ENCODE data around the gene GNAZ. TPM values are rescaled to one million over a fixed set of nuclear protein-coding genes. Genes with fewer than 3 reads are reported as not detected.
"Not testable (repeated sequence)": the region's sequence is repeated elsewhere in the genome, so short reads cannot be mapped to it uniquely, and the experiment has no call there.

GNAZ gene
- 1 to 10 TPM; 5.8 to 6.1 TPM for total RNA-seq
- 1 to 10 TPM in 1 of 2 donors, under 1 TPM in 1; 0.84 to 1.4 TPM for polyA plus RNA-seq
- long read RNA-seq, donor 1, partial matches to known transcripts, result 10 of 30 reads
- long read RNA-seq, donor 1, other reads (novel, unspliced or antisense), result 16 of 30 reads
- long read RNA-seq, donor 2, transcript GNAZ-203 (3 exons, 3,333 nt), result major isoform, 9 of 10 reads
- long read RNA-seq, donor 2, partial matches to known transcripts, result 1 of 10 reads
- long read RNA-seq, donor 2, other reads (novel, unspliced or antisense), result 0 of 10 reads

- no peaks in the 10 kb centered on the region for H3K9me3 ChIP-seq (ENCODE audit: control insufficient read depth, low read length)
- no peak within 1 kb of the TSS for H3K27ac ChIP-seq (ENCODE audit: low read depth in 1 of 2, low read length in 2 of 2)
- intact Hi-C loops (cut with DNase I), result loop anchor here in 1 of 2 donors (5.0 kb wide), 1 partner anchor 72 kb away; the partner anchor contains the start of gene RSPH14
- ATAC-seq (ENCODE audit: low FRiP score) (peak; percentile 9), DNase-seq (peak; percentile 47 to 80)
- no peaks in the 10 kb centered on the region for H3K4me1 ChIP-seq (ENCODE audit: control insufficient read depth in 1 of 2, insufficient read depth in 2 of 2, low read length in 2 of 2)
- H3K4me3 ChIP-seq (ENCODE audit: low read length in 2 of 2), result peak within 1 kb of the TSS; percentile 27 to 48
- no peaks in the 10 kb centered on the region for H3K27me3 ChIP-seq (ENCODE audit: control insufficient read depth in 1 of 2, insufficient read depth in 2 of 2, low read length in 1 of 2)
- 4 to 7% methylated on average over 29 to 87 of the region's 87 CpGs for WGBS, 2 donors
- H3K36me3 ChIP-seq (ENCODE audit: control insufficient read depth in 1 of 2, insufficient read depth in 2 of 2, low read length in 1 of 2), result no peaks in the 10 kb centered on the region
Observed at GRCh38 chr22:23070418-23071229, at the start of gene GNAZ. TSS of gene GNAZ (plus strand) at chr22:23070519. CDS start at chr22:23095696, 25,177 bp downstream.

- no peak for DNase-seq
- Histone ChIP-seq H3K4me1 (ENCODE audit: control insufficient read depth in 1 of 2, insufficient read depth in 2 of 2, low read length in 2 of 2) (no peaks in the 10 kb centered on the region), H3K27ac (ENCODE audit: low read depth in 1 of 2, low read length in 2 of 2) (no peak overlapping the region), H3K27me3 (ENCODE audit: control insufficient read depth in 1 of 2, insufficient read depth in 2 of 2, low read length in 1 of 2) (no peaks in the 10 kb centered on the region), H3K4me3 (ENCODE audit: low read length in 2 of 2) (no peak overlapping the region), H3K36me3 (ENCODE audit: control insufficient read depth in 1 of 2, insufficient read depth in 2 of 2, low read length in 1 of 2) (no peaks in the 10 kb centered on the region), H3K9me3 (ENCODE audit: control insufficient read depth, low read length) (no peaks in the 10 kb centered on the region)
- ATAC-seq (ENCODE audit: low FRiP score), result no peak
- intact Hi-C loops (cut with DNase I), result no loop called here
Observed at GRCh38 chr22:23020659-23021293, 49.5 kb upstream of the GNAZ start.

DNA sequence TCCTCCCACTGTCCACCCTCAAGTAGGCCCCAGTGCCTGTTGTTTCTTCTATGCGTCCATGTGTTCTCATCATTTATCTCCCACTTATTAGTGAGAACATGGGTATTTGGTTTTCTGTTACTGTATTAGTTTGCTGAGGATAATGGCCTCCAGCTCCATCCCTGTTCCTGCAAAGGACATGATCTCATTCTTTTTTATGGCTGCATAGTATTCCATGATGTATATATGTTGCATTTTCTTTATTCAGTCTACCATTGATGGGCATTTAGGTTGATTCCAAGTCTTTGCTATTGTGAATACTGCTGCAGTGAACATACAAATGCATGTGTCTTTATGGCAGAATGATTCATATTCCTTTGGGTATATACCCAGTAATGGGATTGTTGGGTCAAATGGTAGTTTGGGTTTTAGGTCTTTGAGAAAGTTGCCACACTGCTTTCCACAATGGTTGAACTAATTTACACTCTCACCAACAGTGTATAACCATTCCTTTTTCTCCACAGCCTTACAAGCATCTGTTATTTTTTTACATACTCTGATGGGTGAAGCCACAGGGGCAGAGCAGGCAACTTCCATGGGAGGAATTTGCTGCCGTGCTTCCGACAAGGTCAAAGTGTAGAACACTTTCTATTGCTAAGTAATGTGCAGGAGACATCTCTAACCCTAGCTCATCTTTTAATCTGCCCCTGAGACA lies 48.5 kb upstream of the GNAZ start:
- ATAC-seq (ENCODE audit: low FRiP score); H3K27ac ChIP-seq (ENCODE audit: low read depth in 1 of 2, low read length in 2 of 2); intact Hi-C loops (cut with DNase I); H3K9me3 ChIP-seq (ENCODE audit: control insufficient read depth, low read length); DNase-seq; H3K36me3 ChIP-seq (ENCODE audit: control insufficient read depth in 1 of 2, insufficient read depth in 2 of 2, low read length in 1 of 2); H3K4me1 ChIP-seq (ENCODE audit: control insufficient read depth in 1 of 2, insufficient read depth in 2 of 2, low read length in 2 of 2); H3K4me3 ChIP-seq (ENCODE audit: low read length in 2 of 2); H3K27me3 ChIP-seq (ENCODE audit: control insufficient read depth in 1 of 2, insufficient read depth in 2 of 2, low read length in 1 of 2): not testable (repeated sequence)
- WGBS, 2 donors, result 37 to 56% methylated on average over 3 of the region's 3 CpGs

GRCh38 chr22:23023294-23023693 lies 47.0 kb upstream of the GNAZ start:
- no peak overlapping the region for H3K27ac ChIP-seq (ENCODE audit: low read depth in 1 of 2, low read length in 2 of 2)
- no peak for DNase-seq
- WGBS, 2 donors, result 63 to 67% methylated on average over 2 of the region's 2 CpGs
- no peak for ATAC-seq (ENCODE audit: low FRiP score)
- no peak overlapping the region for H3K4me3 ChIP-seq (ENCODE audit: low read length in 2 of 2)
- H3K9me3 ChIP-seq (ENCODE audit: control insufficient read depth, low read length), result no peaks in the 10 kb centered on the region
- no peaks in the 10 kb centered on the region for H3K27me3 ChIP-seq (ENCODE audit: control insufficient read depth in 1 of 2, insufficient read depth in 2 of 2, low read length in 1 of 2)
- no peaks in the 10 kb centered on the region for H3K36me3 ChIP-seq (ENCODE audit: control insufficient read depth in 1 of 2, insufficient read depth in 2 of 2, low read length in 1 of 2)
- H3K4me1 ChIP-seq (ENCODE audit: control insufficient read depth in 1 of 2, insufficient read depth in 2 of 2, low read length in 2 of 2), result no peaks in the 10 kb centered on the region
- intact Hi-C loops (cut with DNase I), result no loop called here

- intact Hi-C loops (cut with DNase I), result no loop called here
- ATAC-seq (ENCODE audit: low FRiP score), result no peak
- 89 to 91% methylated on average over 10 of the region's 10 CpGs for WGBS, 2 donors
- no peak for DNase-seq
- Histone ChIP-seq H3K27me3 (ENCODE audit: control insufficient read depth in 1 of 2, insufficient read depth in 2 of 2, low read length in 1 of 2) (no peaks in the 10 kb centered on the region), H3K4me1 (ENCODE audit: control insufficient read depth in 1 of 2, insufficient read depth in 2 of 2, low read length in 2 of 2) (no peaks in the 10 kb centered on the region), H3K36me3 (ENCODE audit: control insufficient read depth in 1 of 2, insufficient read depth in 2 of 2, low read length in 1 of 2) (no peaks in the 10 kb centered on the region), H3K27ac (ENCODE audit: low read depth in 1 of 2, low read length in 2 of 2) (no peak overlapping the region), H3K4me3 (ENCODE audit: low read length in 2 of 2) (no peak overlapping the region), H3K9me3 (ENCODE audit: control insufficient read depth, low read length) (no peaks in the 10 kb centered on the region)
Observed at GRCh38 chr22:23026777-23027176, 43.5 kb upstream of the GNAZ start.

GRCh38 chr22:23027849-23028248 lies 42.5 kb upstream of the GNAZ start:
- ATAC-seq (ENCODE audit: low FRiP score); H3K4me1 ChIP-seq (ENCODE audit: control insufficient read depth in 1 of 2, insufficient read depth in 2 of 2, low read length in 2 of 2); intact Hi-C loops (cut with DNase I): not testable (repeated sequence)

GRCh38 chr22:23029521-23030228 lies 40.6 kb upstream of the GNAZ start:
- Histone ChIP-seq H3K4me3 (ENCODE audit: low read length in 2 of 2) (no peak overlapping the region), H3K36me3 (ENCODE audit: control insufficient read depth in 1 of 2, insufficient read depth in 2 of 2, low read length in 1 of 2) (no peaks in the 10 kb centered on the region), H3K27me3 (ENCODE audit: control insufficient read depth in 1 of 2, insufficient read depth in 2 of 2, low read length in 1 of 2) (no peaks in the 10 kb centered on the region), H3K27ac (ENCODE audit: low read depth in 1 of 2, low read length in 2 of 2) (no peak overlapping the region), H3K4me1 (ENCODE audit: control insufficient read depth in 1 of 2, insufficient read depth in 2 of 2, low read length in 2 of 2) (no peaks in the 10 kb centered on the region), H3K9me3 (ENCODE audit: control insufficient read depth, low read length) (no peaks in the 10 kb centered on the region)
- ATAC-seq (ENCODE audit: low FRiP score) (no peak), DNase-seq (no peak)
- WGBS, 2 donors, result 65 to 70% methylated on average over 9 of the region's 9 CpGs
- intact Hi-C loops (cut with DNase I), result no loop called here

More at GRCh38 chr22:23027849-23028248, 42.5 kb upstream of the GNAZ start:
- not testable (repeated sequence) for H3K9me3 ChIP-seq (ENCODE audit: control insufficient read depth, low read length); H3K4me3 ChIP-seq (ENCODE audit: low read length in 2 of 2); DNase-seq; H3K27ac ChIP-seq (ENCODE audit: low read depth in 1 of 2, low read length in 2 of 2); H3K27me3 ChIP-seq (ENCODE audit: control insufficient read depth in 1 of 2, insufficient read depth in 2 of 2, low read length in 1 of 2); H3K36me3 ChIP-seq (ENCODE audit: control insufficient read depth in 1 of 2, insufficient read depth in 2 of 2, low read length in 1 of 2)

GRCh38 chr22:23031381-23031780 lies 38.9 kb upstream of the GNAZ start:
- H3K36me3 ChIP-seq (ENCODE audit: control insufficient read depth in 1 of 2, insufficient read depth in 2 of 2, low read length in 1 of 2), result no peaks in the 10 kb centered on the region
- no peaks in the 10 kb centered on the region for H3K27me3 ChIP-seq (ENCODE audit: control insufficient read depth in 1 of 2, insufficient read depth in 2 of 2, low read length in 1 of 2)
- H3K27ac ChIP-seq (ENCODE audit: low read depth in 1 of 2, low read length in 2 of 2), result no peak overlapping the region
- 44 to 62% methylated on average over 4 of the region's 4 CpGs for WGBS, 2 donors
- DNase-seq (no peak), ATAC-seq (ENCODE audit: low FRiP score) (no peak)
- H3K4me3 ChIP-seq (ENCODE audit: low read length in 2 of 2), result no peak overlapping the region
- no peaks in the 10 kb centered on the region for H3K9me3 ChIP-seq (ENCODE audit: control insufficient read depth, low read length)
- intact Hi-C loops (cut with DNase I), result no loop called here
- H3K4me1 ChIP-seq (ENCODE audit: control insufficient read depth in 1 of 2, insufficient read depth in 2 of 2, low read length in 2 of 2), result no peaks in the 10 kb centered on the region

Data from aorta (tissue), 5 donors.